Stimulated activated CD8-positive, alpha-beta memory T cell treated with anti-CD3 and anti-CD28 coated beads, Interleukin-15, amount 100 ng/mL, for 1 hour (primary cell): ENCODE results near the gene ECE1.

Experiments used
- DNase-seq: peaks from one replicate; pipeline ENCODE4 v3.0.0-alpha.2; 2020; ENCODE audit warnings: low read depth

The ECE1 gene

GRCh38 chr1:21325231-21325718 is 35.0 kb upstream of the ECE1 start:
- no peak for DNase-seq

DNA sequence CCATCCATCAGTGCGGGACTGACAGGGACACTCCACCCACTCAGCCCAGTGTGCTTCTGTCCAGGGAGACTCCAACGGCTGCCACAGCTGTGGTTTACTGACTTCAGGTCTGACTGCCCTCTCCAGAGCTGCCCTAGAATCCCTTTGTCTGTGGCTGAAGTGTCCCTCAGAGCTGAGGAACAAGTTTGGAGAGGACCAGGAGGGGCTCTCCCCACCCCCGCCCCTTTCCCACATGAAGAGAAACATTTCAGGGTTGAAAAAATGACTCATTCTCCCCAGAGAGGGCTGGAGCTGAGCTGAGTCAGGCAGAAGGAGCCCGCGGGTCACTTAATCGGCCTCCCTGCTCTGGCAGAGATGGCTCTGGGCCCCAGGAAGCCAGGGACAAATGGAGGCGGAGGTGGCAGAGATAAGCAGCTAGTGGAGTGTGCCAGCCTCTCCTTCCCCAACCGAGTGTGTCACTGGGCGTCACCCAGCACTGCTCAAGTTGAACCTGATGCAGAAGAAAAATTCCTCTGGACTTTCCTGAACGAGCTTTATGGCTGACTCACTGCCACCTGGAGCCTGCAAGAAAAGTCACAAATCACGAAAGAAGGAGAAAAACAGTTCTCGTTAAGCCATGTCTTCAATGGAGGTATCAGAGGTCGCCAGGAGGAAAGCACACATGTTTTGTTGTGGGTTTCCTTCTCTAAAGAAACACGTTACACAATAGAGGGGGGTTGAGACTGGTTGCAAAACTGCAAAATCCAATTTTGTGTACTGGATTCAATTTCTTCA is 34.3 kb upstream of the ECE1 start:
- DNase-seq: peak; percentile 16

DNA sequence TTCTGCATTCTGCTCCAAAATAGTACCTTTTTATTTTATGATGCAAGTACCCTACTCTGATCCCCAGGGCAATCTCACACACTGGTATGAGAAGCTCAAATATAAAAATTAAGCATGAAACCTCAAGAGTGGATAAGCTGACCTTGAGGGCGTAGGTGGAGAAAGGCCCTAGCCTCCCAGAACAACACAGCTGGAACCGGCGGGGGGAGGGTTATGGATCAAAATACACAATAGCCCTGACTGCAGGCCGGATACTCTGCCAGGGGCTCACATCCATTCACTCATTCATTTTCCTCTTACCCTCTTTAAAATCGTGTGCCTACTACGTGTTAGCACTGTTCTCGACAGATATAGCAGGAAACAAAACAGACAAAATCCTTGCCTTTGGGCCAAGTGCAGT is 32.8 kb upstream of the ECE1 start:
- no peak for DNase-seq

- DNase-seq: no peak
These were observed 32.4 kb upstream of the ECE1 start for GRCh38 chr1:21322681-21323016.

DNA sequence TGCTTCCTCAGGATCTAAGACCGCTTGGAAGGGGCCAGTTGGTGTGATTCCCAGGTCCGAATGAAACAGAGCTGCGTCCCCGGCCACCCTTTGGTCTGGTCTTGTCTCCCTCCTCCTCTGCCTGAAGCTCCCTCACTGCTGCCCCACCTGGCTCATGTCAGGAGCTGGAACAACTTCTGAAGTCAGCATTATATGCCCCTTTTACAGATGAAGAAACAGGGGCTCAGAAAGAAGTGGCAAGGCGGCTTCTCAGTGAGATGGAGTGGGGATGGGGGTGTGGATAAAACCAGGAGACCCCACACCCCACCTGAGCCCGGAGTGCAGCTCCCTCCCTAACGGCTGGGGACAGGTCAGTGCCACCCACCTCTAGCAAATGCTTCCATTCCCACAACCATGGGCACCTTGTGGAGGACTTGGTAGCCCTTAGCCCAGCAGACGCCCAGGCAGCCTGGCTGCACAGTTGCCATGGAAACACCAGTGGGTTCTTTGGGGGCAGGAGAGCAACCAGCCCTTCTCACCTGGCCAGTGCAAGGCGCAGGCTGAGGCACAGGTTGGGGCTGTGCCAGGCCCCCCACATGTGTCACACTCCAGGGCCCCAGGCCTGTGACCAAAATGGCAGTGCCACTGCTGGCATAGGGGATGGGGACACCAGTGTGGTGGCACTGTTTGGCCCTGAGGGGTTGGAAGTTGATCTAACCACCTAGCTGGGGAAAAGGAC is 31.9 kb upstream of the ECE1 start:
- DNase-seq: no peak

DNA sequence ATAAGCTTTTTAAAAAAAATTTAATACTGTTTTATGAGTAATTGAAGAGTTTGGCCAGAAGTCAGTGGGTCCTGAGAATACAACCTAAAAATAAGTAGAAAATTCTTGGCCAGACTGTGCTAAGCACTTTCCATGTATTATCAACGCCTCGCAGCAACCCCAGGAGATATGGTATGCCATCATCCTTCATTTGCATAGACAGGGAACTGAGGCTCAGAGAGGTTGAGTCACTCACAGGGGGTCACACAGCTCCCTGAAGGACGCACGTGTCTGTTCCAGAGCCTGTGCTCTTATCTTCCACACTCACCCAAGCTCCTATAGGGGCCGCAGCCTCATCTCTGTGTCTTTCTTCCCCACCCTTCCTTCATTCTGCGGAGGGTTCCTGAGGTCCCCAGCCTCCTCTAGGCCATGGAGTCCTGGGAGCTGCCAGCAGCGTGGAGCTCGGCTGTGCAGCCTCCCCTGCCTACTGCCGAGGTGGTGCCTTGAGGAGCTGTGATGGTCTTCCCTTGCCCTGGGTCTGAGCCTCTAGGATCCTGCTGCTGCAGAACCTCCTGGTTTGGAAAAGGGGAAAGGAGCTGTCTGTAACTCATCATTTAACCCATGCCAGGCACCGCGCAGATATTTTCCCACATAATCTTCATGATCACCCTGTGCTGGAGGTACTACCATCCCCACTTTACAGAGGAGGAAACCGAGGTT is 30.3 kb upstream of the ECE1 start:
- no peak for DNase-seq

- DNase-seq: no peak
These were observed 29.5 kb upstream of the ECE1 start for GRCh38 chr1:21319447-21320407.

GRCh38 chr1:21318714-21319159 is 28.5 kb upstream of the ECE1 start:
- no peak for DNase-seq

DNA sequence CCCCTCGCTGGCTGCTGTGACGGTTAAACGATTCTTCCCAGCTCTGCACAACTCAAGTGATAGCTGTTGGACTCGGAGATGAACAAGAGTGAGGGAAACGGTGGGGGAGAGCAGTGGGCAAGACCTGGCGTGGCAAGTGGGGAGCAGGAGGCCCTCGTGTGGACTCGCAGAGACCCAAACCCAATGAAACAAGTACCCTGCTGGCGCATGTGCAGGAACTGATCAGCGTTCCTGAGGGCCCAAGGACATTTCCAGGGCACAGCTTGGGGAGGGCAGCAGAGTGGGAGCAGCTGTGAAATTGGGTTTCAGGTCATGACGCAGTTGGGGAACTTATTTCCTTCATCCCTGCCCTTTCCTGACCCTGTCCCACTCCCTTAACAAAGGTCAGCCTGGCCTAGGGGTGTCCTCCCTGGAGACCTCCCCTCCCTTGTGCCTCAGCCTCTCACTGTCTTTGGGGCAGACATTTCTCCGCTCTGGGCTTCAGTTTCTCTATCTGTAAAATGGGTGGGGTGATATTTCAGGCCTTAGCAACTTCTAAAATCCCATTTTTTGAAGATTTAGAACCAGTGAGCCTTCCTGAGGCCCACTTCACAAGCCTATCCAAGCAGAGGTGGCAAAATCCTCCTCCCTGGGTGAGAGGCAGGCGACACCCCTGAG is 27.9 kb upstream of the ECE1 start:
- no peak for DNase-seq

GRCh38 chr1:21317690-21318043 is 27.4 kb upstream of the ECE1 start:
- DNase-seq: no peak

- no peak for DNase-seq
These were observed 26.9 kb upstream of the ECE1 start for GRCh38 chr1:21317035-21317689.

GRCh38 chr1:21314743-21315396 is 24.6 kb upstream of the ECE1 start:
- DNase-seq: no peak

DNA sequence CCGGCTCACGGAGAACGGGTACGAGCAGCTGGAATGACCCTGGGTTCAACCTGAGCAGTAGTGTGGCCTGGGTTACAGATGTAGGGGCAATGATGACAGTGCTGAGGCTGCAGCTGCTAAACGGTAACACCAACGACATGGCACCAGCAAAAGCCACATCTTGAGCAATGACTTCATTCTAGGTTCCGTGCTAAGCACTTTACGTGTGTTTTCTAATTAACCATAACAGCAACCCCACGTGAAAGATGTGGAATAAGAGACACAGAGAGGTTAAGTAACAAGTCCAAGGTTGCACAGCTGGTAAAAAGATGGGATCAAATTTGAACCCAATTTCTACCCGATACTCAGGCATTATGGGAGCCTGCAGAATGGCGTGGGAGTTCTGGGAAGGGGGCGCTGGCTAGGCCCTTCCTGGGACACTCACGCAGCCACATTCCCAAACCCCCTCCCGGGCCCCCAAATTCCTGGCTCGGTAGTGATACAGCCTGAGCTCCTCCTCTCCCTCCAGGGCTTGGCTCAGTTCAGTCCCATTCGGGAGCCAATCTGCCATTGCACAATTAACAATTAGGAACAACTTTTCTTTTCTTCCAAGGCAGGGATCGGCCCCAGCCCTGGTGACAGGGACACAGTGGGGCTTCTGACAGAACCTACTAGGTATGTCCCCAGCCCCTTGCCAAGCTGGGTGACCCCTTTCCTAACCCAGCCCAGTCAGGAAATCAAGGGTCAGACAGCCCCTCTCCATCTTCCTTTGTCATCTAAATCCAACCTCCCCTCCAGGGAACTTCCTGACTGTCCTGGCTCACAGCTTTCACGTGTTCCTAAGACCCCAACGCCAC is 23.8 kb upstream of the ECE1 start:
- DNase-seq: no peak

DNA sequence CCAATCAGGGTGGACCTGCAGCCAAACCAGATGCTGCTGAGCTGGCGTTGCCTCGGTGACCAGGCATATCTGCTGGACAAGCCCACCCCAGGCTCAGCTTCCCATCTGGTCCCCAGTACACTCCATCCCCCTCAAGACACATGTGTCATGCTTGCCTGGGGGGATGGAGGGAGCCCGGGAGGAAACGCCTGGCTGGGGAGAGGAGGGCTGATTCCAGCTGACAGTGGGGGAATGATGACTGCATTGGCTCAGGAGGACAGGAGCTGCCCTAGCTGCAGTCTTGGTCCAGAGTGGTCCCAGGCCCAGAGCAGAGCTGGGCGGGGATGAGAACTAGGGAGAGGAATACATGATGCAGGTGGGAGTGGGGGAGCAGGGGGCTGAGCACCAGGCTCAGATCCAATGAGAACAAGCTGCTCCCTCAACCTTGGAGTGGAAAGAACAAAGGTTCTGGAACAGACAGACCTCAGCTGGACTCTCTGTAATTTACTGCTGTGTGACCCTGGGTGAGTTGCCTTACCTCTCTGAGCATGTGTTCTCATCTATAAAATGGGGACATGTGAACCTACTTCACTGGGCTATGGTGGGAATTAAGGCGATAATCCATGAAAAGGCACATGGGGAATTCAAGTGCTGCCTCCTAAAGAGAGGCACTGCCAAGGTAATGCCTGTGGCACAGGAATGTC is 23.1 kb upstream of the ECE1 start:
- DNase-seq: no peak

- DNase-seq: no peak
These were observed 22.2 kb upstream of the ECE1 start for GRCh38 chr1:21312407-21312992.

DNA sequence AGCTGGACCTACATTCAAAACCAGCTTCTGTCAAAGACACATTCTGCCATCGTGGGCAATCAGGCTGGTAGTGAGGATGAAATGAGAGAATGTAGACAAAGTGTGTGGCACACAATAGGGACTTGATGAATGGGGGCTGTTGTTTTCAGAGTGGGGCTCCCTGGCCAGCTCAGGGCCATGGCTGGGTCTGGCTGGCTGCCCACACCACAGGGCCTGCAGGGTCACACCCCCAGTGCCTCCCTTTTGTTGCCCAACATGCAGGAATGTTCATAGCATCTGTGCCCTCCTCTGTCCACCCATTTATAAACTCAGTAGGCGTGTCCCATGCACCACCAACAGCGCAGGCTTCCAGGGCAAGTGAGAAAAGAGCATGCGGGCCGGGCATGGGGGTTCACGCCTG is 20.8 kb upstream of the ECE1 start:
- DNase-seq: no peak

- no peak for DNase-seq
These were observed 18.8 kb upstream of the ECE1 start for GRCh38 chr1:21308847-21309652.

DNA sequence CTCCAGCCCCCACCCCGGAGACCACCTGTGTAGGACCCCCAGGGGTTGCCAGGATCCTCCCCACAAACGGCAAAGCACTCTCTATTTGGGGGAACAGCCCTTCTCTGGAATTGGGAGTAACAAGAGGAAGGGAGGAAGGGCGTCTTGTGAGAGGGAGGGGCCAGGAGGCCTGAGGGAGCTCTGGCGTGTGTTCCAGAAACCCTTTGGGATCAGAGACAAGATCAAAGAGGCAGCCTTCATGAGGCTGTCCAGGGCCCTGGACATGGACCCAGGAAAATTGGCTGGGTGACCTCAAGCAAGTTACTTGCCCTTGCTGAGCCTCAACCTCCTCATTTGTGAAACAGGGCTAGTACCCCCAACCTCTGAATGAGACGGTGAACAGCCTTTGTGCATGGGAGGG is 18.1 kb upstream of the ECE1 start:
- DNase-seq: no peak
